Measurements from ENCODE around the gene RAB11A. TPM values are rescaled to one million over a fixed set of nuclear protein-coding genes. Genes with fewer than 3 reads are reported as not detected.

Gene RAB11A
- total and polyA plus RNA-seq, 12 donors, result 45.7 to 705 (median 348) TPM

DNA sequence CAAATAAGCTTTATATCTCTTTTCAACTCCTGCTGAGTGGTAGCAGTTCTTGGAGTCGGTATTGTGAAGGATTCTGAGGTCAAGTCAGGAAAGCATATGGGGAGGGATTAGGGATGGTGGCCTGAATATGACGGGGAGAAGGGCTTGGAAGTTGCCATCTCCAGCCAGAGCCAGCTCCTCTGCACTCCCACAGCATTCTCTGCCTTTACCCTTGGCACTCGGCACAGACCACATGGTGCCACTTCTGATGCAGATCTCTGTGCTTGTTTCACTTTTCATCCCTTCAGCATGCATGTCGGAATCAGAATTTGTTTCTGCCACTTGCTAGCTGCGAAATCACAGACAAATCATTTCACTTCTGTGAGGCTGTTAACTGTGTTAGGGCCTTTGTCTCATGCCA, 52.5 kb downstream of the RAB11A start:
- no peak for DNase-seq
- Histone ChIP-seq H3K27me3 (no peaks in the 10 kb centered on the region), H3K27ac (no peak overlapping the region), H3K4me3 (no peak overlapping the region), H3K9me3 (replicated peaks in 1 of 3) (no peaks in the 10 kb centered on the region), H3K4me1 (replicated peaks in 1 of 2) (peaks cover 5 to 9% of the 10 kb centered on the region in 2 donors), H3K36me3 (replicated peaks in 1 of 2) (no peaks in the 10 kb centered on the region)
- no peak for TF ChIP-seq POLR2A (IDR thresholded peaks at IDR 0.05)
- no peak for TF ChIP-seq CTCF (IDR thresholded peaks at IDR 0.05)
- intact Hi-C loops (cut with DNase I), result no loop called here
- 89 to 99% (median 92%) methylated on average over 5 of the region's 5 CpGs for WGBS, 4 donors

GRCh38 chr15:65922621-65923020, 53.3 kb downstream of the RAB11A start:
- intact Hi-C loops (cut with DNase I), result no loop called here
- WGBS, 4 donors, result 82 to 96% (median 93%) methylated on average over 5 to 7 of the region's 7 CpGs
- H3K4me1 ChIP-seq (replicated peaks in 1 of 2), result peaks cover 5 to 9% of the 10 kb centered on the region in 2 donors
- no peaks in the 10 kb centered on the region for H3K27me3 ChIP-seq
- TF ChIP-seq POLR2A (IDR thresholded peaks at IDR 0.05) (no peak), CTCF (IDR thresholded peaks at IDR 0.05) (no peak)
- no peaks in the 10 kb centered on the region for H3K9me3 ChIP-seq (replicated peaks in 1 of 3)
- no peak overlapping the region for H3K4me3 ChIP-seq
- DNase-seq, result no peak
- H3K36me3 ChIP-seq (replicated peaks in 1 of 2), result no peaks in the 10 kb centered on the region
- H3K27ac ChIP-seq, result no peak overlapping the region

GRCh38 chr15:65923264-65923663, 54.0 kb downstream of the RAB11A start:
- Histone ChIP-seq H3K4me3 (no peak overlapping the region), H3K36me3 (replicated peaks in 1 of 2) (no peaks in the 10 kb centered on the region), H3K9me3 (replicated peaks in 1 of 3) (no peaks in the 10 kb centered on the region), H3K4me1 (replicated peaks in 1 of 2) (peaks cover 5 to 9% of the 10 kb centered on the region in 2 donors), H3K27me3 (no peaks in the 10 kb centered on the region), H3K27ac (no peak overlapping the region)
- intact Hi-C loops (cut with DNase I), result no loop called here
- no peak for TF ChIP-seq POLR2A (IDR thresholded peaks at IDR 0.05)
- WGBS, 4 donors, result 75 to 87% (median 82%) methylated on average over 5 of the region's 5 CpGs
- no peak for DNase-seq

- TF ChIP-seq POLR2A (IDR thresholded peaks at IDR 0.05), result no peak
- TF ChIP-seq CTCF (IDR thresholded peaks at IDR 0.05), result no peak
- no peak for DNase-seq
- Histone ChIP-seq H3K27me3 (no peaks in the 10 kb centered on the region), H3K27ac (no peak overlapping the region), H3K9me3 (replicated peaks in 1 of 3) (no peaks in the 10 kb centered on the region), H3K4me1 (replicated peaks in 1 of 2) (peaks cover 5 to 9% of the 10 kb centered on the region in 2 donors), H3K36me3 (replicated peaks in 1 of 2) (no peaks in the 10 kb centered on the region), H3K4me3 (no peak overlapping the region)
- WGBS, 4 donors, result 77 to 100% (median 83%) methylated on average over 3 of the region's 3 CpGs
- intact Hi-C loops (cut with DNase I), result no loop called here
Observed at GRCh38 chr15:65924004-65924403, 54.7 kb downstream of the RAB11A start.

DNA sequence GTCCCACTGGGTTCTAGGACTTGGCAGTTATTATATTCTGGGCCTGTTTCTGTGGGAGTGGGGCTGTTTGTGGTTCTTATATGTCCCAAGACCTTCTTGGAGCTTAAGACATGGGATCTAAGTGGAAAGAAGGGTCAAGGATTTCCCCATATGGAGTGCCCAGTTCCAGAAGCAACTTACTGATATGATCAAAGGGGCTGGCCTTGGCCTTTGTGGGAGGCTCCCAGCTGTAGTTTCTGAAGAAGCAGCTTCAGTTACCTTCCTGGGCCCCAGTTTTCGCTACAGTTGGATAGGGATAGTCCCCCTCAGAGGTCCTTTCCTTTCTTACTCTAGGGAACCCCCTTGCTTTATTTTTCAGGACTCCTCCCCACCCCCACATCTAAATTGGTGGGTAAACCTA, 56.0 kb downstream of the RAB11A start:
- no peak overlapping the region for H3K4me3 ChIP-seq

More for the DNA sequence above, 56.0 kb downstream of the RAB11A start:
- intact Hi-C loops (cut with DNase I), result no loop called here
- peaks cover 5 to 9% of the 10 kb centered on the region in 2 donors for H3K4me1 ChIP-seq (replicated peaks in 1 of 2)
- TF ChIP-seq CTCF (IDR thresholded peaks at IDR 0.05), result no peak
- no peak for TF ChIP-seq POLR2A (IDR thresholded peaks at IDR 0.05)
- WGBS, 4 donors, result 55 to 68% (median 57%) methylated on average over 1 of the region's 1 CpG
- no peaks in the 10 kb centered on the region for H3K36me3 ChIP-seq (replicated peaks in 1 of 2)
- H3K27me3 ChIP-seq, result no peaks in the 10 kb centered on the region
- no peak overlapping the region for H3K27ac ChIP-seq
- DNase-seq, result no peak
- H3K9me3 ChIP-seq (replicated peaks in 1 of 3), result no peaks in the 10 kb centered on the region

Measured in adrenal gland (tissue), 12 donors.